Activated CD8-positive, alpha-beta T cell treated with anti-CD3 and anti-CD28 coated beads for 36 hours (primary cell): ENCODE data around the gene TCF25. TPM values are rescaled to one million over a fixed set of nuclear protein-coding genes. Genes with fewer than 3 reads are reported as not detected.

Source experiments
- ATAC-seq: fragments of 200-7000 bp; cut with Tn5 transposase; one replicate; pipeline ENCODE4 v1.10.0; 2021; ENCODE audit warnings: mild to moderate bottlenecking, moderate library complexity
- CTCF ChIA-PET: fragments of 350-600 bp; sonication (Branson Sonifier 250); formaldehyde crosslinking; loops from one replicate; lab custom pipeline; 2021; ENCODE audit warnings: antibody characterized with exemption; lab: Charles Lee
- POLR2A ChIA-PET: fragments of 350-600 bp; sonication (Branson Sonifier 250); formaldehyde crosslinking; loops from one replicate; lab custom pipeline; 2021; ENCODE audit warnings: antibody characterized with exemption; lab: Charles Lee
- DNase-seq: peaks from one replicate; pipeline ENCODE4 v3.0.0-alpha.2; 2020
- H3K27ac Mint-ChIP-seq: one replicate; pipeline ENCODE4 v1.8.0; 2021; ENCODE audit warnings: mild to moderate bottlenecking, mixed read lengths
- H3K27me3 Mint-ChIP-seq: one replicate; pipeline ENCODE4 v1.8.0; 2021; ENCODE audit warnings: mixed read lengths
- H3K36me3 Mint-ChIP-seq: one replicate; pipeline ENCODE4 v1.8.0; 2021; ENCODE audit warnings: low read depth, mixed read lengths
- H3K4me1 Mint-ChIP-seq: one replicate; pipeline ENCODE4 v1.8.0; 2021; ENCODE audit warnings: low read depth, mixed read lengths
- H3K4me3 Mint-ChIP-seq: one replicate; pipeline ENCODE4 v1.8.0; 2021; ENCODE audit warnings: mild to moderate bottlenecking, moderate library complexity, mixed read lengths
- H3K9me3 Mint-ChIP-seq: one replicate; pipeline ENCODE4 v1.8.0; 2021; ENCODE audit warnings: mixed read lengths
- CTCF ChIP-seq: fragments of 200-600 bp; IDR thresholded peaks from one replicate; pipeline ENCODE4 v1.8.0; 2022; ENCODE audit warnings: antibody characterized with exemption, mild to moderate bottlenecking
- intact Hi-C: fragments of 100-400 bp; cut with micrococcal nuclease; formaldehyde crosslinking; loops from one replicate; pipeline ENCODE4 v1.10.0; 2022
- total RNA-seq, 2 experiments: library from RNA; stranded (reverse); gene quantifications; one replicate each; pipeline ENCODE4 v1.2.3, GENCODE V29; 2021

Gene TCF25
- total RNA-seq, 2 experiments from 2014 or later, result 138 to 149 TPM

GRCh38 chr16:89881368-89881730, 8.0 kb downstream of the TCF25 start:
- POLR2A ChIA-PET, result interaction anchor here (1.5 kb wide), 1 partner anchor 25 kb away, joined by 3 read pairs; no protein-coding TSS in a partner anchor
- CTCF ChIA-PET, result interaction anchor here (1.2 to 3.2 kb wide), 2 partner anchors 21 to 29 kb away, joined by 4 to 10 read pairs; no protein-coding TSS in a partner anchor
- H3K4me1 Mint-ChIP-seq, result peaks cover 2% of the 10 kb centered on the region

GRCh38 chr16:89883346-89884040, 10.1 kb downstream of the TCF25 start:
- intact Hi-C loops, result no loop called here
- Mint-ChIP-seq H3K4me3 (no peak overlapping the region), H3K27me3 (no peaks in the 10 kb centered on the region), H3K27ac (no peak overlapping the region), H3K4me1 (no peaks in the 10 kb centered on the region), H3K36me3 (peaks cover 48% of the 10 kb centered on the region), H3K9me3 (no peaks in the 10 kb centered on the region)
- CTCF ChIA-PET, result interaction anchor here (1.3 kb wide), 1 partner anchor 26 kb away, joined by 5 read pairs; no protein-coding TSS in a partner anchor
- no peak for DNase-seq
- ATAC-seq, result no peak
- POLR2A ChIA-PET, result interaction anchor here (0.8 kb wide), 1 partner anchor 10 kb away, joined by 4 read pairs; the partner anchor contains the start of gene TCF25
- TF ChIP-seq CTCF, result no peak

More at GRCh38 chr16:89881368-89881730, 8.0 kb downstream of the TCF25 start:
- Mint-ChIP-seq H3K4me3 (no peak overlapping the region), H3K27me3 (no peaks in the 10 kb centered on the region), H3K9me3 (no peaks in the 10 kb centered on the region), H3K27ac (no peak overlapping the region), H3K36me3 (peaks cover 44% of the 10 kb centered on the region)
- TF ChIP-seq CTCF, result no peak
- intact Hi-C loops, result no loop called here
- no peak for DNase-seq
- no peak for ATAC-seq

- no peak for ATAC-seq
- TF ChIP-seq CTCF, result no peak
- H3K27me3 Mint-ChIP-seq, result no peaks in the 10 kb centered on the region
- no peaks in the 10 kb centered on the region for H3K9me3 Mint-ChIP-seq
- H3K4me3 Mint-ChIP-seq, result no peak overlapping the region
- H3K4me1 Mint-ChIP-seq, result no peaks in the 10 kb centered on the region
- peaks cover 45% of the 10 kb centered on the region for H3K36me3 Mint-ChIP-seq
- POLR2A ChIA-PET, result no interaction called here
- intact Hi-C loops, result no loop called here
- CTCF ChIA-PET, result no interaction called here
- H3K27ac Mint-ChIP-seq, result no peak overlapping the region
- DNase-seq, result no peak
Observed at GRCh38 chr16:89884041-89884421, 10.6 kb downstream of the TCF25 start.

- peaks cover 44% of the 10 kb centered on the region for H3K36me3 Mint-ChIP-seq
Observed at GRCh38 chr16:89887243-89887642, 13.9 kb downstream of the TCF25 start.

More at GRCh38 chr16:89887243-89887642, 13.9 kb downstream of the TCF25 start:
- no peak overlapping the region for H3K4me3 Mint-ChIP-seq
- TF ChIP-seq CTCF, result no peak
- ATAC-seq (no peak), DNase-seq (no peak)
- CTCF ChIA-PET, result interaction anchor here (1.3 to 2.9 kb wide), 3 partner anchors 23 to 28 kb away, joined by 3 to 16 read pairs (median 4); no protein-coding TSS in a partner anchor
- no peaks in the 10 kb centered on the region for H3K27me3 Mint-ChIP-seq
- no peaks in the 10 kb centered on the region for H3K9me3 Mint-ChIP-seq
- intact Hi-C loops, result no loop called here
- peaks cover 12% of the 10 kb centered on the region for H3K4me1 Mint-ChIP-seq
- POLR2A ChIA-PET, result interaction anchor here (1.1 to 2.5 kb wide), 3 partner anchors 9 to 146 kb away, joined by 3 to 8 read pairs (median 4); partner anchors contain the start of gene TCF25
- H3K27ac Mint-ChIP-seq, result no peak overlapping the region
